ENCODE results near the gene KRTAP4-1. TPM values are rescaled to one million over a fixed set of nuclear protein-coding genes. Genes with fewer than 3 reads are reported as not detected.

Gene KRTAP4-1
- total and polyA plus RNA-seq, 12 donors, result not detected

- WGBS, 2 donors, result 74 to 82% methylated on average over 7 of the region's 7 CpGs
Observed at GRCh38 chr17:41177727-41178271, 6.9 kb downstream of the KRTAP4-1 start, which contains the start of gene KRTAP4-2. KRTAP4-2 (minus strand) TSS chr17:41178221; CDS start chr17:41178164, 57 bp downstream.

GRCh38 chr17:41176744-41177387 lies 7.8 kb downstream of the KRTAP4-1 start:
- Histone ChIP-seq H3K36me3 (no peaks in the 10 kb centered on the region), H3K27ac (no peak overlapping the region), H3K9me3 (no peaks in the 10 kb centered on the region), H3K4me1 (no peaks in the 10 kb centered on the region), H3K27me3 (peaks cover 0 to 21% (median 12%) of the 10 kb centered on the region in 7 donors), H3K4me3 (no peak overlapping the region)
- TF ChIP-seq CTCF (IDR thresholded peaks at IDR 0.05), result no peak
- ATAC-seq (no peak), DNase-seq (no peak)
- 80% methylated on average over 3 of the region's 3 CpGs for WGBS, 2 donors
- intact Hi-C loops (cut with DNase I), result loop anchor here in 1 of 10 donors (10.0 kb wide), 1 partner anchor 58 kb away; the partner anchor contains the start of genes KRTAP9-3 and KRTAP9-8

More at GRCh38 chr17:41177727-41178271, 6.9 kb downstream of the KRTAP4-1 start, which contains the start of gene KRTAP4-2:
- no peak for ATAC-seq
- TF ChIP-seq CTCF (IDR thresholded peaks at IDR 0.05), result no peak
- no peak for DNase-seq
- no peak within 1 kb of the TSS for H3K27ac ChIP-seq
- intact Hi-C loops (cut with DNase I), result loop anchor here in 1 of 10 donors (10.0 kb wide), 1 partner anchor 57 kb away; the partner anchor contains the start of genes KRTAP9-3 and KRTAP9-8
- no peaks in the 10 kb centered on the region for H3K36me3 ChIP-seq
- peaks cover 0 to 17% (median 12%) of the 10 kb centered on the region in 7 donors for H3K27me3 ChIP-seq
- no peak within 1 kb of the TSS for H3K4me3 ChIP-seq
- no peaks in the 10 kb centered on the region for H3K9me3 ChIP-seq
- H3K4me1 ChIP-seq, result no peaks in the 10 kb centered on the region

GRCh38 chr17:41171886-41172285 lies 12.8 kb downstream of the KRTAP4-1 start:
- Histone ChIP-seq H3K9me3 (no peaks in the 10 kb centered on the region), H3K27me3 (peaks cover 0 to 16% (median 10%) of the 10 kb centered on the region in 7 donors), H3K4me1 (no peaks in the 10 kb centered on the region), H3K4me3 (no peak overlapping the region), H3K36me3 (no peaks in the 10 kb centered on the region), H3K27ac (no peak overlapping the region)
- DNase-seq (no peak), ATAC-seq (no peak)
- TF ChIP-seq CTCF (IDR thresholded peaks at IDR 0.05), result no peak
- WGBS, 2 donors, result 76 to 80% methylated on average over 2 of the region's 2 CpGs
- intact Hi-C loops (cut with DNase I), result loop anchor here in 1 of 10 donors (10.0 kb wide), 1 partner anchor 63 kb away; the partner anchor contains the start of genes KRTAP9-3 and KRTAP9-8

- 62 to 67% methylated on average over 1 of the region's 1 CpG for WGBS, 2 donors
Observed at GRCh38 chr17:41168121-41168520, 16.6 kb downstream of the KRTAP4-1 start, which contains the start of gene KRTAP4-3. KRTAP4-3 (minus strand) TSS chr17:41168221; CDS start chr17:41168172, 49 bp downstream.

More at GRCh38 chr17:41168121-41168520, 16.6 kb downstream of the KRTAP4-1 start, which contains the start of gene KRTAP4-3:
- H3K27me3 ChIP-seq, result peaks cover 0 to 19% (median 2%) of the 10 kb centered on the region in 7 donors
- H3K4me1 ChIP-seq, result no peaks in the 10 kb centered on the region
- H3K4me3 ChIP-seq, result no peak within 1 kb of the TSS
- intact Hi-C loops (cut with DNase I), result loop anchor here in 2 of 10 donors (5.0 to 10.0 kb wide), 2 partner anchors 57 to 86 kb away; partner anchors contain the start of genes KRTAP4-7 (in 1 of the 2) and KRTAP9-2 (in 1 of the 2)
- H3K27ac ChIP-seq, result no peak within 1 kb of the TSS
- DNase-seq (no peak), ATAC-seq (no peak)
- no peaks in the 10 kb centered on the region for H3K36me3 ChIP-seq
- no peaks in the 10 kb centered on the region for H3K9me3 ChIP-seq
- TF ChIP-seq CTCF (IDR thresholded peaks at IDR 0.05), result no peak

All from heart right ventricle (tissue), 16 donors.